CD4-positive, alpha-beta T cell treated with Interleukin-17A for 1 hour (primary cell): ENCODE data around the gene PRDX6.
"Not testable (repeated sequence)": the region's sequence is repeated elsewhere in the genome, so short reads cannot be mapped to it uniquely, and the experiment has no call there.

Experiments used
- DNase-seq: peaks from one replicate; pipeline ENCODE4 v3.0.0-alpha.2; 2020

PRDX6 gene

GRCh38 chr1:173477286-173478093, at the start of gene PRDX6:
PRDX6 (plus strand) TSS chr1:173477335; CDS start chr1:173477398, 63 bp downstream.
- no peak for DNase-seq

- DNase-seq, result peak; percentile 72
These were observed 47.4 kb upstream of the PRDX6 start for GRCh38 chr1:173429471-173430402.

GRCh38 chr1:173430677-173431303, 46.3 kb upstream of the PRDX6 start:
- DNase-seq, result no peak

GRCh38 chr1:173431304-173432045, 45.7 kb upstream of the PRDX6 start:
- DNase-seq, result peak; percentile 89

GRCh38 chr1:173432331-173432730, 44.8 kb upstream of the PRDX6 start:
- no peak for DNase-seq

GRCh38 chr1:173433751-173434326, 43.3 kb upstream of the PRDX6 start:
- DNase-seq, result no peak

GRCh38 chr1:173436841-173437428, 40.2 kb upstream of the PRDX6 start:
- DNase-seq, result no peak

- DNase-seq, result no peak
These were observed 38.5 kb upstream of the PRDX6 start for GRCh38 chr1:173438675-173439074.

- DNase-seq, result no peak
These were observed 36.7 kb upstream of the PRDX6 start for GRCh38 chr1:173440430-173440829.

- DNase-seq, result peak; percentile 38
These were observed 32.4 kb upstream of the PRDX6 start for GRCh38 chr1:173444757-173445156.

GRCh38 chr1:173445164-173445563, 32.0 kb upstream of the PRDX6 start:
- DNase-seq, result no peak

- no peak for DNase-seq
These were observed 31.5 kb upstream of the PRDX6 start for GRCh38 chr1:173445656-173446055.

- DNase-seq, result no peak
These were observed 29.9 kb upstream of the PRDX6 start for GRCh38 chr1:173447224-173447623.

GRCh38 chr1:173448945-173449344, 28.2 kb upstream of the PRDX6 start:
- no peak for DNase-seq

GRCh38 chr1:173451981-173452380, 25.2 kb upstream of the PRDX6 start:
- no peak for DNase-seq

GRCh38 chr1:173453982-173454381, 23.2 kb upstream of the PRDX6 start:
- DNase-seq, result no peak

- DNase-seq, result peak; percentile 6
These were observed 22.1 kb upstream of the PRDX6 start for GRCh38 chr1:173454966-173455524.

- no peak for DNase-seq
These were observed 17.2 kb upstream of the PRDX6 start for GRCh38 chr1:173459885-173460284.

GRCh38 chr1:173462666-173463065, 14.5 kb upstream of the PRDX6 start:
- not testable (repeated sequence) for DNase-seq

GRCh38 chr1:173464185-173464584, 12.9 kb upstream of the PRDX6 start:
- not testable (repeated sequence) for DNase-seq

- no peak for DNase-seq
These were observed 9.7 kb upstream of the PRDX6 start for GRCh38 chr1:173467426-173467825.
